Sigmoid colon (tissue), 7 donors: ENCODE data around the gene NRF1. TPM values are rescaled to one million over a fixed set of nuclear protein-coding genes. Genes with fewer than 3 reads are reported as not detected.
"Not testable (repeated sequence)": the region's sequence is repeated elsewhere in the genome, so short reads cannot be mapped to it uniquely, and the experiment has no call there.

Experiments
- DNase-seq: peaks from one replicate; pipeline ENCODE4 v3.0.0-alpha.2; 2019
- H3K27ac ChIP-seq, 4 donors: fragments of 200-600 bp; sonication (generic); one replicate each; pipeline ENCODE4 v1.5.1; 2016 to 2019; ENCODE audit warnings: mild to moderate bottlenecking in 1 of 4
- H3K27me3 ChIP-seq, 3 donors: fragments of 200-600 bp; sonication (generic); one replicate each; pipeline ENCODE4 v1.5.1; 2019; ENCODE audit warnings: mild to moderate bottlenecking in 1 of 3
- H3K36me3 ChIP-seq, 4 donors: fragments of 200-600 bp; sonication (generic); one replicate each; pipeline ENCODE4 v1.5.1; 2016 to 2019
- H3K4me1 ChIP-seq, 4 donors: fragments of 200-600 bp; sonication (generic); one replicate each; pipeline ENCODE4 v1.5.1; 2017 to 2019
- H3K4me3 ChIP-seq, 4 donors: fragments of 200-600 bp; sonication (generic); one replicate each; pipeline ENCODE4 v1.5.1; 2017 to 2019; ENCODE audit warnings: mild to moderate bottlenecking in 2 of 4, moderate library complexity in 1 of 4
- H3K9me3 ChIP-seq, 4 donors: fragments of 200-600 bp in 3 of 4; sonication (generic) in 3 of 4; one replicate each; pipeline versions ENCODE4 v1.5.1 to v1.6.1; 2013 to 2019
- EP300 ChIP-seq, 4 donors: sonication (generic); formaldehyde crosslinking; IDR thresholded peaks; one replicate each; pipeline ENCODE4 v1.6.1; 2017; ENCODE audit warnings: antibody characterized with exemption in 4 of 4
- POLR2A ChIP-seq, 2 donors: fragments of 450-650 bp; IDR thresholded peaks; one replicate each; pipeline ENCODE4 v1.6.1; 2016; ENCODE audit warnings: antibody characterized with exemption in 2 of 2, mild to moderate bottlenecking in 2 of 2, moderate library complexity in 2 of 2
- POLR2AphosphoS5 ChIP-seq, 4 donors: sonication (generic); formaldehyde crosslinking; IDR thresholded peaks; one replicate each; pipeline ENCODE4 v1.6.1; 2017; ENCODE audit warnings: antibody characterized with exemption in 4 of 4
- WGBS, 2 donors: extraction: QIAGEN DNeasy Blood & Tissue Kit; methylation state at CpG; one replicate each; pipeline ENCODE4 v1.1.7; 2013; 5-methylcytosine and 5-hydroxymethylcytosine counted together
- intact Hi-C: fragments of 100-400 bp; cut with DNase I; formaldehyde crosslinking; loops from one replicate; pipeline ENCODE4 v1.15.1; 2023
- polyA plus RNA-seq, 3 donors: library from polyadenylated mRNA; stranded (reverse); fragments of 200-250 nt; gene quantifications; one replicate each; pipeline ENCODE4 v1.2.3, GENCODE V29; 2013
- total RNA-seq, 4 donors: library from RNA; depleted of rRNA; stranded (reverse); fragments of >200 nt; gene quantifications; one replicate each; pipeline ENCODE4 v1.1.0, GENCODE V29; 2016
- TF ChIP-seq, protein P1 (sequence below), 4 experiments: fragments of 450-650 bp in 3 of 4; fragments of 200-600 bp in 1 of 4; IDR thresholded peaks; one replicate each; pipeline ENCODE4 v1.5.1; 2016 to 2019; ENCODE audit warnings: antibody characterized with exemption in 4 of 4, mild to moderate bottlenecking in 3 of 4, moderate library complexity in 2 of 4
- donor health status: healthy with polysubstance abuse.
- donor health status: Bipolar disorder and iron deficiency.
- donor health status: healthy.

Gene NRF1
- total and polyA plus RNA-seq, 7 donors, result 4.8 to 18.1 (median 15.0) TPM

DNA sequence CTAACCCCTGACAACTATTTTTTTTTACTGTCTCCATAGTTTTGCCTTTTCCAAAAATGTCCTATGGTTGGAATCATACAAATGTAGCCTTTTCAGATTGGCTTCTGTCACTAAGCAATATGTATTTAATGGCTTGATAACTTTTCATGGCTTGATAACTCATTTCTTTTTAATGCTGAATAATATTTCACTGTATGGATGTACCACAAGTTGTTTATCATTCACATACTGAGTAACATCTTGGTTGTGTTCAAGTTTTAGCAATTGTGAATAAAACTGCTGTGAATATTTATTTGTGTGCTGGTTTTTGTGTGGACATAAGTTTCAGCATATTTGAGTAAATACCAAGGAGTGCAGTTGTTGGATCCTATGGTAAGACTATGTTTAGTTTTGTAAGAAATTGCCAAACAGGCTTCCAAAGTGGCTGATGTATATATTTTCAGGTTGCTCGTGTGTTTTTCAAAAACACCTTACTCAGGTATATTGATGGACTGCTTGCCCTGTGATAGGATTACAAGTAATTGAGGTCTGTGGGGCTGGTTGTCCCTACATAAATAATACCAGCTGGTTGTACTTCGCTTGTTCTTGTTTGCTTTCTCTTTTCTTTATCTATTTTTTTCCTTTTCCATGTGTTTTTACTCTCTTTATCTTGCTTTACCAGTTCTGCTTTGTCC, 23.0 kb downstream of the NRF1 start:
- 83 to 91% methylated on average over 2 of the region's 2 CpGs for WGBS, 2 donors

DNA sequence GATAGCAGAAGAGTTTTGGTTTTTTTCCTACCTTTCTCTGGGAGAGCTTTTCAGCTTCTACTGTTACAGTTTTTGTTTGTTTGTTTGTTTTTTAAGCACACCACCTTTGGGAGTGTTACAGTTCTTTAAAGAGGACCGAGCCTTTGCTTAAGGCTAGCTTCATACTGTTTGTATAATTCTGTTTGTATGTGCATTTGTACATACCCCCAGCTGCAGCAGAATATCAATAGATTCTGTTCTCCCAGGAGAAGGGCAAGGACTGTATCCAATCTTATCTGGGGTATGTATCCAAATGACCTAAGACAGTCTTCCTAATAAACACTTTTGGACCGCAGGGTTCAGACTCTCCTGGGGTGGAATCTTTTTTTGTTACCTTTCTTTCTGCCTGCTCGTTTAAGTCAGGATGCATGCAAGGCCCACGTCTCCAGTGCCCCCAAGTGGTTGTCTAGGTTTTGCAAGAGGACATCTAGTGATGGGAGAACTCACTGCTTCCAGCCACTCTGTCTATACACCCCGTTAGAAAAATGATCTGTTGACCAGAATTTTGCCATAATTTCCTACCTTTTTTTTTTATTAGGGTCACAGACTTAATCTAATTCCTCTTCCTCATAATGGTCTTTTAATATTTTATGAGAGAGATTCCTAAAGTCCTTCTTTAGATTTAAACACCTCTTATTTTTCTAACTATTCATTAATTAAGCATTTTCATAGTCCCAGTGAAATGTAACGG, 23.9 kb downstream of the NRF1 start:
- Histone ChIP-seq H3K4me3 (no peak overlapping the region), H3K27me3 (no peaks in the 10 kb centered on the region), H3K36me3 (no peaks in the 10 kb centered on the region), H3K4me1 (peaks cover 0 to 14% (median 0%) of the 10 kb centered on the region in 4 donors), H3K27ac (no peak overlapping the region), H3K9me3 (no peaks in the 10 kb centered on the region)
- peak; percentile 74 for DNase-seq
- 13 to 30% methylated on average over 6 of the region's 6 CpGs for WGBS, 2 donors
- intact Hi-C loops, result loop anchor here (10.0 kb wide), 1 partner anchor 271 kb away; no protein-coding TSS in a partner anchor
- TF ChIP-seq, protein P1, sequence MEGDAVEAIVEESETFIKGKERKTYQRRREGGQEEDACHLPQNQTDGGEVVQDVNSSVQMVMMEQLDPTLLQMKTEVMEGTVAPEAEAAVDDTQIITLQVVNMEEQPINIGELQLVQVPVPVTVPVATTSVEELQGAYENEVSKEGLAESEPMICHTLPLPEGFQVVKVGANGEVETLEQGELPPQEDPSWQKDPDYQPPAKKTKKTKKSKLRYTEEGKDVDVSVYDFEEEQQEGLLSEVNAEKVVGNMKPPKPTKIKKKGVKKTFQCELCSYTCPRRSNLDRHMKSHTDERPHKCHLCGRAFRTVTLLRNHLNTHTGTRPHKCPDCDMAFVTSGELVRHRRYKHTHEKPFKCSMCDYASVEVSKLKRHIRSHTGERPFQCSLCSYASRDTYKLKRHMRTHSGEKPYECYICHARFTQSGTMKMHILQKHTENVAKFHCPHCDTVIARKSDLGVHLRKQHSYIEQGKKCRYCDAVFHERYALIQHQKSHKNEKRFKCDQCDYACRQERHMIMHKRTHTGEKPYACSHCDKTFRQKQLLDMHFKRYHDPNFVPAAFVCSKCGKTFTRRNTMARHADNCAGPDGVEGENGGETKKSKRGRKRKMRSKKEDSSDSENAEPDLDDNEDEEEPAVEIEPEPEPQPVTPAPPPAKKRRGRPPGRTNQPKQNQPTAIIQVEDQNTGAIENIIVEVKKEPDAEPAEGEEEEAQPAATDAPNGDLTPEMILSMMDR (IDR thresholded peaks at IDR 0.05), result peak; percentile 18 to 69 (median 48)
- TF ChIP-seq POLR2AphosphoS5 (IDR thresholded peaks at IDR 0.05), result no peak

More for the DNA sequence above, 23.0 kb downstream of the NRF1 start:
- Histone ChIP-seq H3K27me3 (no peaks in the 10 kb centered on the region), H3K27ac (no peak overlapping the region), H3K4me3 (no peak overlapping the region), H3K9me3 (no peaks in the 10 kb centered on the region), H3K36me3 (no peaks in the 10 kb centered on the region), H3K4me1 (peaks cover 0 to 14% (median 0%) of the 10 kb centered on the region in 4 donors)
- intact Hi-C loops, result loop anchor here (10.0 kb wide), 1 partner anchor 270 kb away; no protein-coding TSS in a partner anchor
- TF ChIP-seq POLR2AphosphoS5 (IDR thresholded peaks at IDR 0.05) (no peak), POLR2A (IDR thresholded peaks at IDR 0.05) (no peak), EP300 (IDR thresholded peaks at IDR 0.05) (no peak)
- TF ChIP-seq, protein P1 (IDR thresholded peaks at IDR 0.05), result no peak
- no peak for DNase-seq

DNA sequence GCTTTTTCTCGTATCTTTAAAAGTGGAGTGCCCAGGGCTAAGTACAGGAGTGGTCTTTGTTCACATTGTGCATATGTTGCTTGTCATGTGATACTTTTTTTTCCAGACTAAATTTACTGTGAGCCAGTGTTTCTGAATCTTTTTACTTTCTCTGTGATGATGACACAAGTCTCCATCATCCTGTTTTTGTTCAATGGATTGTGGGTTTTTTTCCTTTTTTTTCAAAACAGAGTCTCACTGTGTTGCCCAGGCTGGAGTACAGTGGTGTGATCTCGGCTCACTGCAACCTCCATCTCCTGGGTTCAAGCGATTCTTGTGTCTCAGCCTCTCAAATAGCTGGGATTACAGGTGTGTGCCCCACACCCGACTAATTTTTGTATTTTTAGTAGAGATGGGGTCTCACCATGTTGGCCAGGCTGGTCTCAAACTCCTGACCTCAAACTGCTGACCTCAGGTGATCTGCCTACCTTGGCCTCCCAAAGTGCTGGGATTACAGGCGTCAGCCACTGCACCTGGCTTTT, 24.6 kb downstream of the NRF1 start:
- intact Hi-C loops, result loop anchor here (10.0 kb wide), 1 partner anchor 271 kb away; no protein-coding TSS in a partner anchor

DNA sequence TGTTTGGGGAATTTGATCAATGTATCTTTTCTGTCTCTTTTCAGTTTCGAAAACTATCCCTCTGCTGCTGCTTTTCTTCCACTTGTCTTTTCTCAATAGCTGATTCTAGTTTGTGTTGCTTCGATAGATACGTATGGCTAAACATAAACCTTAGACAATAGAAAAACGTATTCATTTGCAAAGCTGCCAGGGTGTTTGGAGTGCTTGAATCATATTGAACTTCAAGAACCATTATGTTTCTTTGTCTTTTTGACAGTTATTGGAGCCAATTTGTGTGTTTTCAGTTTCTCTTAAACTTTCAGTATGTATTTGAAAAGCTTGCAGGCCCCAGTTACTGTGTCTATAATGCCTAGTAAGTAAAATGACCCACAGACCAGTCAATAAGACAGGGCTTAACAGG, 25.1 kb downstream of the NRF1 start:
- intact Hi-C loops, result loop anchor here (10.0 kb wide), 1 partner anchor 272 kb away; no protein-coding TSS in a partner anchor
- TF ChIP-seq POLR2AphosphoS5 (IDR thresholded peaks at IDR 0.05) (no peak), POLR2A (IDR thresholded peaks at IDR 0.05) (no peak)
- Histone ChIP-seq H3K27ac (no peak overlapping the region), H3K4me1 (peaks cover 0 to 14% (median 0%) of the 10 kb centered on the region in 4 donors), H3K4me3 (no peak overlapping the region), H3K36me3 (no peaks in the 10 kb centered on the region), H3K9me3 (no peaks in the 10 kb centered on the region), H3K27me3 (no peaks in the 10 kb centered on the region)
- no peak for DNase-seq
- WGBS, 2 donors, result 96% methylated on average over 4 of the region's 4 CpGs

More for the DNA sequence above, 24.6 kb downstream of the NRF1 start:
- H3K4me1 ChIP-seq, result peaks cover 0 to 14% (median 0%) of the 10 kb centered on the region in 4 donors
- not testable (repeated sequence) for H3K27me3 ChIP-seq, H3K27ac ChIP-seq, H3K4me3 ChIP-seq, DNase-seq, H3K36me3 ChIP-seq, H3K9me3 ChIP-seq
- 80 to 88% methylated on average over 5 of the region's 5 CpGs for WGBS, 2 donors

DNA sequence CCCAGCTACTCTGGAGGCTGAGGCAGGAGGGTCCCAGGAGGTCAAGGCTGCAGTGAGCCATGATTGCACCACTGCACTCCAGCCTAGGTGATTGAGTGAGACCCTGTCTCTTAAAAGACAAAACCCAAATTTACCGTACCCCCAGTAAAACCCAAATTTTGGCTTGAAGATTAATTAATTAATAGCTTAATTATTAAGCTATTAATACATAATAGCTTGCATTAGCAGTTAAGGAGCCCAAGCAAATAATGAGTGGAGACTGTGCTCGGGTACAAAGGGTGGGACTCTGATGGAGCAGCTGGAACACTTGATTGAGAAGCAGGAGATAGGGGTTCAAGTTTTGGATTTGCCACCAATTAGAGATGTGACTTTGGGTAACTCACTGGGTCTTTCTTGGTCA, 28.9 kb downstream of the NRF1 start:
- Histone ChIP-seq H3K27ac (no peak overlapping the region), H3K4me1 (peaks cover 0 to 20% (median 3%) of the 10 kb centered on the region in 4 donors), H3K9me3 (no peaks in the 10 kb centered on the region), H3K4me3 (no peak overlapping the region), H3K36me3 (no peaks in the 10 kb centered on the region), H3K27me3 (no peaks in the 10 kb centered on the region)
- TF ChIP-seq POLR2AphosphoS5 (IDR thresholded peaks at IDR 0.05) (no peak), POLR2A (IDR thresholded peaks at IDR 0.05) (no peak)
- DNase-seq, result no peak
- WGBS, 2 donors, result 61 to 96% methylated on average over 2 of the region's 2 CpGs
- intact Hi-C loops, result loop anchor here (5.0 kb wide), 1 partner anchor 58 kb away; no protein-coding TSS in a partner anchor
